ENCODE results near the gene TRIM24.

The TRIM24 gene

DNA sequence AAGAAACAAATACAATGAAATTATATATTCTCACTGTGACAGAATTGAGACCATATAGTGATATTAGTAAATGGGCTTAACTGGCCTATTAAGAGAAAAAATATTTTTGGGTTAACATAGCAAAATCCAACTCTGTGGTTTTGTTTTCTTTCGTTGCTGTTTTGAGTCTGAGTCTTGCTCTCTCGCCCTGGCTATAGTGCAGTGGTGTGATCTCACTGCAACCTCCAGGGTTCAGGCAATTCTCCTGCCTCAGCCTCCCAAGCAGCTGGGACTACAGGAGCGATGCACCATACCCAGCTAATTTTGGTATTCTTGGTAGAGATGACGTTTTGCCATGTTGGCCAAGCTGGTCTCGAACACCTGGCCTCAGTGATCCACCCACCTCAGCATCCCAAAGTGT lies 15.3 kb downstream of the TRIM24 start:
- no peak overlapping the region for H3K4me3 ChIP-seq (ENCODE audit: low read depth, low read length)
- no peak for DNase-seq (ENCODE audit: low read depth)
- TF ChIP-seq, protein P1, sequence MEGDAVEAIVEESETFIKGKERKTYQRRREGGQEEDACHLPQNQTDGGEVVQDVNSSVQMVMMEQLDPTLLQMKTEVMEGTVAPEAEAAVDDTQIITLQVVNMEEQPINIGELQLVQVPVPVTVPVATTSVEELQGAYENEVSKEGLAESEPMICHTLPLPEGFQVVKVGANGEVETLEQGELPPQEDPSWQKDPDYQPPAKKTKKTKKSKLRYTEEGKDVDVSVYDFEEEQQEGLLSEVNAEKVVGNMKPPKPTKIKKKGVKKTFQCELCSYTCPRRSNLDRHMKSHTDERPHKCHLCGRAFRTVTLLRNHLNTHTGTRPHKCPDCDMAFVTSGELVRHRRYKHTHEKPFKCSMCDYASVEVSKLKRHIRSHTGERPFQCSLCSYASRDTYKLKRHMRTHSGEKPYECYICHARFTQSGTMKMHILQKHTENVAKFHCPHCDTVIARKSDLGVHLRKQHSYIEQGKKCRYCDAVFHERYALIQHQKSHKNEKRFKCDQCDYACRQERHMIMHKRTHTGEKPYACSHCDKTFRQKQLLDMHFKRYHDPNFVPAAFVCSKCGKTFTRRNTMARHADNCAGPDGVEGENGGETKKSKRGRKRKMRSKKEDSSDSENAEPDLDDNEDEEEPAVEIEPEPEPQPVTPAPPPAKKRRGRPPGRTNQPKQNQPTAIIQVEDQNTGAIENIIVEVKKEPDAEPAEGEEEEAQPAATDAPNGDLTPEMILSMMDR (IDR thresholded peaks at IDR 0.05; ENCODE audit: insufficient read depth, low read depth, low read length, missing control alignments): no peak

DNA sequence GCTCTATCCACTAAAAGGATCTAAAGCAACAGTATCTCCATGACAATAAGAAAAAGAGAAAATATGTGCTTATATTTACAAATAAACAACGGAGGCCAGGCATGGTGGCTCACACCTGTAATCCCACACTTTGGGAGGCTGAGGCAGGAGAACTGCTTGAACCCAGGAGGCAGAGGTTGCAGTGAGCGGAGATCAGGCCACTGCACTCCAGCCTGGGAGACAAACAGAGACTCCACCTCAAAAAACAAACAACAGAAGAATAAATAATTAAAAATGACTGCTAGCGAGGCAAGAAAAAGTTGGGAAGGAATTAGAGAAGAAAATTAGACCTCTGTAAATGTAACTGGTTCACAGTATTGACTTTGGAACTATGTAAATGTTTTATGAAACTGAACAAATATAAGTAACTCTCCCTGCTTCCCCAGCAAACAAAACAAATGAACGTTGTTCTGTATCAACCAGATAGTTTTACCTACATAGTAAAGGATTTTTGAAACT lies 17.1 kb downstream of the TRIM24 start:
- TF ChIP-seq, protein P1 (IDR thresholded peaks at IDR 0.05; ENCODE audit: insufficient read depth, low read depth, low read length, missing control alignments): no peak
- no peak overlapping the region for H3K4me3 ChIP-seq (ENCODE audit: low read depth, low read length)
- DNase-seq (ENCODE audit: low read depth): no peak

DNA sequence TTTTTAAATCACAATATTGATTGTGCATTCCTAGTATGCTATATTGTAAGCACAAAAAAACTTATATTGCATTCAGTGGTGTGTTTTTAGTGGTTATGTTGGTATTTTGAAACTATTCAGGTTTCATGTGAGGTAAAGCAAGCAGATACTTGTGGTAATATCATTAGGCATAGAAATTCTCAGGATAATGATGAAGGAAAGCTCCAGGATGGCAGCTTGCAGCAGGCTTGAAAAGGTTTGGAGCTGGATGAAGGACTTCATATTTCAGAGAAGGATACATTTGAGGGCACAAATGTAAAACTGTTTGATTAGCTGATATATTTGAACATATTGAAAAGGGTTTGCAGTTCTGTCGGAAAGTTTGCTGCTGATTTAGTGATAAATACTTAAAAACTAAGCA lies 17.5 kb downstream of the TRIM24 start:
- TF ChIP-seq, protein P1 (IDR thresholded peaks at IDR 0.05; ENCODE audit: insufficient read depth, low read depth, low read length, missing control alignments): no peak
- H3K4me3 ChIP-seq (ENCODE audit: low read depth, low read length): no peak overlapping the region
- no peak for DNase-seq (ENCODE audit: low read depth)

DNA sequence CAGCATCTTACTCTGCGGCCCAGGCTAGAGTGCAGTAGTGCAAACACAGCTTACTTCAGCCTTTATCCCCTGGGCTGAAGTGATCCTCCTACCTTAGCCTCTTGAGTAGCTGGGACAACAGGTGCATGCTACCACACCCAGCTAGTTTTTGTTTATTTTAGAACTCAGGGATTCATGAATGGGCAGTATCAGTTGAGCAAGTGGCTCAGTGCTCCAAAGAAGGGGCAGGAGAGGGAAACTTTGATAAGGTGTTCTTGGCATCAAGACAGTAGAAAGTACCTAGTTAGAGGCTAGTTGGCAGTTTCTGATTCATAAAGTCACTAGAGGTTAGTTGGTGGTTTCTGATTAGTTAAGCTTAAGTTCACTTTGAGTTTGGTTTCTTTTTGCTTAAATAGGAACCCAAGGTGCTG lies 18.4 kb downstream of the TRIM24 start:
- H3K4me3 ChIP-seq (ENCODE audit: low read depth, low read length): no peak overlapping the region
- TF ChIP-seq, protein P1 (IDR thresholded peaks at IDR 0.05; ENCODE audit: insufficient read depth, low read depth, low read length, missing control alignments): no peak
- peak; percentile 69 for DNase-seq (ENCODE audit: low read depth)

DNA sequence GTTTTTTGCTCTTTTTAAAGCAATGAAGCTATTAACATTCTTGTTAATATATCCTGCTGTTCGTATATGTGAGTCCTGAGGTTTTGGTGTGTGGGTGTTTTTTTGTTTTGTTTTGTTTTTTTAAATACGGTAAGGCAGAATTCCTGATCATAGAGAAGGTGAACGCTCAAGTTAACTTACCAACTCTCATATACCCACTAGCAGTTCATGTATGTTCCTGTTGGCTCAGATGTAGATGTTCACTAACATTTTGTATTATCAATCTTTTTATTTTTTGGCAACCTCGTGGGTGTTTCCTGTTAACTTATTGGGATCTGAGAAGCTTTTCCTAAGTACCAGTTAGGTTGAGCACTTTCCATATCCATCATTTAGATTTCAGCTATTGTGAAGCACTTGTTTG lies 20.5 kb downstream of the TRIM24 start:
- TF ChIP-seq, protein P1 (IDR thresholded peaks at IDR 0.05; ENCODE audit: insufficient read depth, low read depth, low read length, missing control alignments): no peak
- DNase-seq (ENCODE audit: low read depth): no peak
- no peak overlapping the region for H3K4me3 ChIP-seq (ENCODE audit: low read depth, low read length)

DNA sequence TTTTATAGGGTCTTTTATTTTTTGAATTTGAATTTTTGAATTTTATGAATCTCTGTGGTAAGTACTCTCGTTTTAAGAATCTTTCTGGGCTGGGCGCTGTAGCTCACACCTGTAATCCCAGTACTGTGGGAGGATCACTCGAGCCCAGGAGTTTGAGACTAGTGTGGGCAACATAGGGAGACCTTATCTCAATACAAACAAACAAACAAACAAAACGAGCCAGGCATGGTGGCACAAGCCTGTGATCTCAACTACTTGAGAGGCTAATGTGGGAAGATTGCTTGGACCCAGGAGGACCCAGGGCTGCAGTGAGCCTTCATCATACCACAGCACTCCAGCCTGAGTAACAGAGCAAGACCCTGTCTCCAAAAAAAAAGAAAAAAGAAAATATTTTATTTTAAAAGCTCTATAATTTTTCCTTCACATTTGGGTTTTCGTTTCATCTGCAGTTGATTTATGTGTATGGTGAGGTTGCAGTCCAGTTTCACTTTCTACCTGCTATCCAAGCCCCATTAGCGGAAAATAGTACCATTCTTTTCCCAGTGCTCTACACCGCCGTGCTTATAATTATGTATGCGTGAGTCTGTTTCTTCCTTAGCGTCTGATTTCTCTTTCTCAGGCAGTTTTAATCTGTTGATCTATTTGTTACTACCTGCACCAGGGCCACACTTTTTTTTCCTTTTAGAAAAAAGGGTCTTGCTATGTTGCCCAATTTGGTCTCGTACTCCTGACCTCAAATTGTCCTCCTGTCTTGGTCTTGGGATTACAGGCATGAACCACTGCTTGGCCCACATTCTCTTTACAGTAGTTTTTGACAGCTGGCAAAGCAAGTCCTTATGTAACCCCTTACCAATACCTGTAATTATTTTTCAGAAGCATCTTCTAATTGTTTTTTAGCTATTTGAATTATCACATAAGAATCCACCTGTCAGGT lies 21.7 kb downstream of the TRIM24 start:
- TF ChIP-seq, protein P1 (IDR thresholded peaks at IDR 0.05; ENCODE audit: insufficient read depth, low read depth, low read length, missing control alignments): no peak
- no peak for DNase-seq (ENCODE audit: low read depth)
- H3K4me3 ChIP-seq (ENCODE audit: low read depth, low read length): no peak overlapping the region
